DND-41 (cell line): ENCODE results near the gene EZH1.

ENCODE experiments used
- EZH2 ChIP-seq: IDR thresholded peaks from 3 replicates; pipeline ENCODE4 v1.6.1; 2012; ENCODE audit warnings: borderline replicate concordance, low read depth, mild to moderate bottlenecking, moderate library complexity, low read length, inconsistent platforms; ENCODE audit not compliant: severe bottlenecking
- TF ChIP-seq, protein P1 (sequence below): IDR thresholded peaks from 2 replicates; pipeline ENCODE4 v1.5.1; 2012; ENCODE audit warnings: borderline replicate concordance, low read length, moderate library complexity, mild to moderate bottlenecking; ENCODE audit not compliant: poor library complexity, severe bottlenecking; ENCODE audit errors: extremely low read depth

DNA sequence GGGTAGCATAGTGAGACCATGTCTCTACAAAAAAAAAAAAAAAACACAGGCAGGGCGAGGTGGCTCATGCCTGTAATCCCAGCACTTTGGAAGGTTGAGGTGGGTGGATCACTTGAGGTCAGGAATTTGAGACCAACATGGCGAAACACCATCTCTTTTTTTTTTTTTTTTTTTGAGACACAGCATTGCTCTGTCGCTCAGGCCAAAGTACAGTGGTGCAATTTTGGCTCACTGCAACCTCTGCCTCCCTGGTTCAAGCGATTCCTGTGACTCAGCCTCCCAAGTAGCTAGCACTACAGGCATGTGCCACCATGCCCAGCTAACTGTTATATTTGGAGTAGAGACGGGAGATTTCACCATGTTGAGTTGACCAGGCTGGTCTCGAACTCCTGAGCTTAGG, 21.3 kb upstream of the EZH1 start:
- TF ChIP-seq, protein P1, sequence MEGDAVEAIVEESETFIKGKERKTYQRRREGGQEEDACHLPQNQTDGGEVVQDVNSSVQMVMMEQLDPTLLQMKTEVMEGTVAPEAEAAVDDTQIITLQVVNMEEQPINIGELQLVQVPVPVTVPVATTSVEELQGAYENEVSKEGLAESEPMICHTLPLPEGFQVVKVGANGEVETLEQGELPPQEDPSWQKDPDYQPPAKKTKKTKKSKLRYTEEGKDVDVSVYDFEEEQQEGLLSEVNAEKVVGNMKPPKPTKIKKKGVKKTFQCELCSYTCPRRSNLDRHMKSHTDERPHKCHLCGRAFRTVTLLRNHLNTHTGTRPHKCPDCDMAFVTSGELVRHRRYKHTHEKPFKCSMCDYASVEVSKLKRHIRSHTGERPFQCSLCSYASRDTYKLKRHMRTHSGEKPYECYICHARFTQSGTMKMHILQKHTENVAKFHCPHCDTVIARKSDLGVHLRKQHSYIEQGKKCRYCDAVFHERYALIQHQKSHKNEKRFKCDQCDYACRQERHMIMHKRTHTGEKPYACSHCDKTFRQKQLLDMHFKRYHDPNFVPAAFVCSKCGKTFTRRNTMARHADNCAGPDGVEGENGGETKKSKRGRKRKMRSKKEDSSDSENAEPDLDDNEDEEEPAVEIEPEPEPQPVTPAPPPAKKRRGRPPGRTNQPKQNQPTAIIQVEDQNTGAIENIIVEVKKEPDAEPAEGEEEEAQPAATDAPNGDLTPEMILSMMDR, result no peak
- TF ChIP-seq EZH2, result no peak
